Right lobe of liver (tissue), 4 donors: ENCODE results near the gene KPNA1.
"Not testable (repeated sequence)": the region's sequence is repeated elsewhere in the genome, so short reads cannot be mapped to it uniquely, and the experiment has no call there.

Source experiments
- POLR2A ChIP-seq: fragments of 450-650 bp; IDR thresholded peaks from one replicate; pipeline ENCODE4 v1.6.1; 2017; ENCODE audit warnings: antibody characterized with exemption, mild to moderate bottlenecking
- TF ChIP-seq, protein P1 (sequence below), 4 donors: fragments of 200-600 bp in 3 of 4; fragments of 450-650 bp in 1 of 4; IDR thresholded peaks; one replicate each; pipeline versions ENCODE4 v1.5.1 to v1.8.0; 2016 to 2022; ENCODE audit warnings: antibody characterized with exemption in 4 of 4, mild to moderate bottlenecking in 2 of 4
- donor health status: DM: no; HTN: no; CAD: no.
- donor health status: DM: no; HTN: no; CAD: no.
- donor health status: DM: no; HTN: yes; CAD: no.

DNA sequence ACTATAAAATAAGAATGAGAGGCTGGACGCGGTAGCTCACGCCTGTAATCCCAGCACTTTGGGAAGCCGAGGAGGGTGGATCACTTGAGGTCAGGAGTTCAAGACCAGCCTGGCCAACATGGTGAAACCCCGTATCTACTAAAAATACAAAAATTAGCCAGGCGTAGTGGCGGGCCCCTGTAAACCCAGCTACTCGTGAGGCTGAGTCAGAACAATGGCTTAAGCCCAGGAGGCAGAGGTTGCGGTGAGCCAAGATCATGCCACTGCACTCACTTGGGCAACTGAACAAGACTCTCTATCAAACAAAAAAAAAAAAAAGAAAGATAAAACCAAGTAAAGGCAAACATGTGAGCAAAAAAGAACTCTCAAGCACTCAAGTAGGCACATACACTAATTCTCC is 5.8 kb downstream of the KPNA1 start:
- TF ChIP-seq, protein P1, sequence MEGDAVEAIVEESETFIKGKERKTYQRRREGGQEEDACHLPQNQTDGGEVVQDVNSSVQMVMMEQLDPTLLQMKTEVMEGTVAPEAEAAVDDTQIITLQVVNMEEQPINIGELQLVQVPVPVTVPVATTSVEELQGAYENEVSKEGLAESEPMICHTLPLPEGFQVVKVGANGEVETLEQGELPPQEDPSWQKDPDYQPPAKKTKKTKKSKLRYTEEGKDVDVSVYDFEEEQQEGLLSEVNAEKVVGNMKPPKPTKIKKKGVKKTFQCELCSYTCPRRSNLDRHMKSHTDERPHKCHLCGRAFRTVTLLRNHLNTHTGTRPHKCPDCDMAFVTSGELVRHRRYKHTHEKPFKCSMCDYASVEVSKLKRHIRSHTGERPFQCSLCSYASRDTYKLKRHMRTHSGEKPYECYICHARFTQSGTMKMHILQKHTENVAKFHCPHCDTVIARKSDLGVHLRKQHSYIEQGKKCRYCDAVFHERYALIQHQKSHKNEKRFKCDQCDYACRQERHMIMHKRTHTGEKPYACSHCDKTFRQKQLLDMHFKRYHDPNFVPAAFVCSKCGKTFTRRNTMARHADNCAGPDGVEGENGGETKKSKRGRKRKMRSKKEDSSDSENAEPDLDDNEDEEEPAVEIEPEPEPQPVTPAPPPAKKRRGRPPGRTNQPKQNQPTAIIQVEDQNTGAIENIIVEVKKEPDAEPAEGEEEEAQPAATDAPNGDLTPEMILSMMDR (IDR thresholded peaks at IDR 0.05) = not testable (repeated sequence)
- TF ChIP-seq POLR2A = not testable (repeated sequence)
